IMR-90 (cell line): ENCODE data around the gene ITPRID1. TPM values are rescaled to one million over a fixed set of nuclear protein-coding genes. Genes with fewer than 3 reads are reported as not detected.
"Not testable (repeated sequence)": the region's sequence is repeated elsewhere in the genome, so short reads cannot be mapped to it uniquely, and the experiment has no call there.

ENCODE experiments used
- ATAC-seq: fragments of 200-7000 bp; cut with Tn5 transposase; 2 replicates; pipeline ENCODE4 v1.9.1; 2020; ENCODE audit warnings: low read depth, mild to moderate bottlenecking, moderate library complexity
- BruUV-seq: library from RNA; stranded (reverse); fragments of 400-500 nt; replicated peaks from 2 replicates; lab custom pipeline; 2021; lab: Mats Ljungman, UMichigan
- CTCF ChIA-PET: fragments of 300-600 bp; formaldehyde crosslinking; extraction: SDS; loops from one replicate; lab custom pipeline; 2021; ENCODE audit warnings: antibody characterized with exemption; lab: Yijun Ruan, JAX
- POLR2A ChIA-PET: fragments of 300-600 bp; sonication (Branson Sonifier 250); formaldehyde crosslinking; loops from one replicate; lab custom pipeline; 2022; ENCODE audit warnings: antibody characterized with exemption; ENCODE audit not compliant: unreplicated experiment; lab: Charles Lee
- DNase-seq: peaks from one replicate; pipeline ENCODE4 v3.0.0; 2013
- H2AFZ ChIP-seq: replicated peaks from 2 replicates; pipeline ENCODE3; 2013; ENCODE audit warnings: low read length, mild to moderate bottlenecking; ENCODE audit not compliant: poor library complexity
- H2AK5ac ChIP-seq: 2 replicates; pipeline ENCODE4 v1.6.1; 2013; ENCODE audit warnings: low read depth, low read length, inconsistent platforms
- H2AK9ac ChIP-seq: replicated peaks from 2 replicates; pipeline ENCODE3; 2013; ENCODE audit warnings: mild to moderate bottlenecking, low read depth, low read length, moderate library complexity; ENCODE audit not compliant: poor library complexity
- H2BK120ac ChIP-seq: 2 replicates; pipeline ENCODE4 v1.6.1; 2013; ENCODE audit warnings: low read depth, low read length, inconsistent platforms
- H2BK15ac ChIP-seq: 3 replicates; pipeline ENCODE4 v1.6.1; 2013; ENCODE audit warnings: low read depth, low read length, inconsistent platforms
- H2BK20ac ChIP-seq: 2 replicates; pipeline ENCODE4 v1.6.1; 2013; ENCODE audit warnings: low read depth, mild to moderate bottlenecking, inconsistent platforms, low read length, moderate library complexity
- H2BK5ac ChIP-seq: 2 replicates; pipeline ENCODE4 v1.6.1; 2013; ENCODE audit warnings: mild to moderate bottlenecking, low read depth, low read length, inconsistent platforms; ENCODE audit not compliant: poor library complexity, severe bottlenecking
- H3K14ac ChIP-seq: replicated peaks from 2 replicates; pipeline ENCODE4 v1.6.1; 2013; ENCODE audit warnings: low read depth, low read length, inconsistent platforms
- H3K18ac ChIP-seq: 2 replicates; pipeline ENCODE4 v1.6.1; 2013; ENCODE audit warnings: low read depth, low read length, control low read depth
- H3K23ac ChIP-seq: 2 replicates; pipeline ENCODE4 v1.6.1; 2013; ENCODE audit warnings: low read depth, low read length, inconsistent platforms
- H3K27ac ChIP-seq: 2 replicates; pipeline ENCODE4 v1.5.1; 2013; ENCODE audit warnings: mild to moderate bottlenecking, control low read depth, low read length; ENCODE audit not compliant: insufficient read depth
- H3K27me3 ChIP-seq: 2 replicates; pipeline ENCODE4 v1.6.1; 2013; ENCODE audit warnings: low read length; ENCODE audit not compliant: control insufficient read depth, insufficient read depth
- H3K36me3 ChIP-seq: 2 replicates; pipeline ENCODE4 v1.6.1; 2013; ENCODE audit warnings: low read length, mixed read lengths; ENCODE audit not compliant: control insufficient read depth, insufficient read depth
- H3K4ac ChIP-seq: 2 replicates; pipeline ENCODE4 v1.6.1; 2013; ENCODE audit warnings: low read depth, low read length, inconsistent platforms
- H3K4me1 ChIP-seq: 2 replicates; pipeline ENCODE4 v1.6.1; 2013; ENCODE audit warnings: low read length, mixed read lengths; ENCODE audit not compliant: control insufficient read depth, insufficient read depth
- H3K4me2 ChIP-seq: 2 replicates; pipeline ENCODE4 v1.6.1; 2013; ENCODE audit warnings: low read depth, mild to moderate bottlenecking, control low read depth, low read length, moderate library complexity
- H3K4me3 ChIP-seq: 2 replicates; pipeline ENCODE4 v1.5.1; 2013; ENCODE audit warnings: low read depth, mild to moderate bottlenecking, control low read depth, low read length, moderate library complexity; ENCODE audit not compliant: insufficient read depth
- H3K56ac ChIP-seq: 2 replicates; pipeline ENCODE4 v1.6.1; 2013; ENCODE audit warnings: low read length, inconsistent platforms; ENCODE audit not compliant: insufficient read depth; ENCODE audit errors: extremely low read depth
- H3K79me1 ChIP-seq, 2 experiments: 2 replicates each; pipeline ENCODE4 v1.6.1; 2013; ENCODE audit warnings: low read length in 2 of 2, inconsistent platforms in 1 of 2, low read depth in 1 of 2
- H3K9ac ChIP-seq: 2 replicates; pipeline ENCODE4 v1.6.1; 2013; ENCODE audit warnings: low read depth, low read length, control low read depth
- H3K9me1 ChIP-seq: 2 replicates; pipeline ENCODE4 v1.6.1; 2013; ENCODE audit warnings: low read length, inconsistent platforms; ENCODE audit not compliant: insufficient read depth
- H3K9me3 ChIP-seq: 2 replicates; pipeline ENCODE4 v1.6.1; 2013; ENCODE audit warnings: low read length; ENCODE audit not compliant: control insufficient read depth, insufficient read depth
- H4K20me1 ChIP-seq: 2 replicates; pipeline ENCODE4 v1.6.1; 2013; ENCODE audit warnings: low read length, inconsistent platforms; ENCODE audit not compliant: insufficient read depth
- H4K5ac ChIP-seq: 2 replicates; pipeline ENCODE4 v1.6.1; 2013; ENCODE audit warnings: mild to moderate bottlenecking, low read depth, low read length, control low read depth
- H4K8ac ChIP-seq, 2 experiments: 2 replicates each; pipeline ENCODE4 v1.6.1; 2013; ENCODE audit warnings: low read depth in 2 of 2, low read length in 2 of 2, control low read depth in 1 of 2, inconsistent platforms in 1 of 2
- H4K91ac ChIP-seq: 2 replicates; pipeline ENCODE4 v1.6.1; 2013; ENCODE audit warnings: low read depth, low read length, inconsistent platforms; ENCODE audit not compliant: insufficient read depth
- WGBS, 2 experiments: methylation state at CpG; one replicate each; pipeline versions ENCODE4 v1.1.5 to v1.1.7; 2013; ENCODE audit warnings: missing lambda C conversion rate in 2 of 2; ENCODE audit not compliant: insufficient read length in 1 of 2; ENCODE audit errors: extremely low coverage in 2 of 2; 5-methylcytosine and 5-hydroxymethylcytosine counted together
- dilution Hi-C: fragments of 300-500 bp; cut with HindIII; formaldehyde crosslinking; loops from one replicate; pipeline ENCODE4 v1.14.3; 2018; ENCODE audit warnings: low sequenced_read_pairs; ENCODE audit not compliant: unreplicated experiment
- in situ Hi-C: fragments of 300-500 bp; cut with MboI; formaldehyde crosslinking; loops from 3 replicates; pipeline ENCODE4 v1.14.3; 2019; ENCODE audit warnings: low sequenced_read_pairs, inconsistent platforms, mixed read lengths
- intact Hi-C: fragments of 100-400 bp; cut with micrococcal nuclease; formaldehyde crosslinking; loops from 2 replicates; pipeline ENCODE4 v1.10.0; 2022
- polyA plus RNA-seq, 3 experiments: library from polyadenylated mRNA; depleted of rRNA; stranded (reverse); fragments of >200 nt; gene quantifications; 2 replicates each; pipeline ENCODE4 v1.2.3, GENCODE V29; 2012; ENCODE audit warnings: low replicate concordance in 1 of 3
- total RNA-seq: library from RNA; depleted of rRNA; stranded (reverse); fragments of >200 nt; gene quantifications from 2 replicates; pipeline ENCODE4 v1.2.3, GENCODE V29; 2012

Gene ITPRID1
- total and polyA plus RNA-seq, 2 of the 4 experiments (the other 2 are of a cell fraction): not detected

- H4K20me1 ChIP-seq, intact Hi-C loops, DNase-seq, H3K4me2 ChIP-seq, H4K8ac ChIP-seq, H3K18ac ChIP-seq, ATAC-seq, in situ Hi-C loops, H3K4ac ChIP-seq, H3K4me1 ChIP-seq, H2AK9ac ChIP-seq, H3K56ac ChIP-seq, H2AK5ac ChIP-seq, POLR2A ChIA-PET, dilution Hi-C loops, CTCF ChIA-PET, H4K91ac ChIP-seq, H4K5ac ChIP-seq, H2BK15ac ChIP-seq, H3K79me1 ChIP-seq, H3K27ac ChIP-seq, H3K9me3 ChIP-seq, H2AFZ ChIP-seq, H2BK120ac ChIP-seq, H3K27me3 ChIP-seq, H3K9me1 ChIP-seq, H3K23ac ChIP-seq, H3K9ac ChIP-seq, H3K4me3 ChIP-seq, H3K36me3 ChIP-seq, BruUV-seq, H3K14ac ChIP-seq, H2BK5ac ChIP-seq, H2BK20ac ChIP-seq: not testable (repeated sequence)
- WGBS, 2 experiments: no CpG with 5 or more reads among the region's 3 CpGs
These were observed 26.8 kb downstream of the ITPRID1 start for GRCh38 chr7:31540651-31541185.
